Measurements from ENCODE around the gene TFPI2.

- TF ChIP-seq POLR2A (IDR thresholded peaks at IDR 0.05; ENCODE audit: low read depth, low read length) (no peak), TAF1 (IDR thresholded peaks at IDR 0.05; ENCODE audit: low read depth, low read length) (no peak), POLR2AphosphoS5 (IDR thresholded peaks at IDR 0.05; ENCODE audit: low read depth, low read length) (no peak)
Observed at GRCh38 chr7:93838966-93839365, 51.6 kb downstream of the TFPI2 start.

Measured in GM12891 (cell line).